Activated T-helper 2 cell treated with anti-CD3 and anti-CD28 coated beads, Interferon-gamma antibody, Interleukin-2, Interleukin-4, amounts not matched to agents 10 μg/mL and 5 μg/mL and 100 μg/mL, durations not matched to agents 14 hours and 24 hours and 36 hours (primary cell): ENCODE data around the gene KBTBD7. TPM values are rescaled to one million over a fixed set of nuclear protein-coding genes. Genes with fewer than 3 reads are reported as not detected.
A peak's percentile ranks its signal among the peaks of the same experiment; 100 is the strongest.
"Not testable (repeated sequence)": the region's sequence is repeated elsewhere in the genome, so short reads cannot be mapped to it uniquely, and the experiment has no call there.

ENCODE experiments used
- DNase-seq: peaks from one replicate; pipeline ENCODE4 v3.0.0; 2021; ENCODE audit warnings: low spot score
- H3K27ac Mint-ChIP-seq: one replicate; pipeline ENCODE4 v1.8.0; 2021; ENCODE audit warnings: mixed read lengths
- H3K27me3 Mint-ChIP-seq: one replicate; pipeline ENCODE4 v1.8.0; 2021; ENCODE audit warnings: low read depth, mixed read lengths
- H3K36me3 Mint-ChIP-seq: one replicate; pipeline ENCODE4 v1.8.0; 2021; ENCODE audit warnings: low read depth, mixed read lengths
- H3K4me1 Mint-ChIP-seq: one replicate; pipeline ENCODE4 v1.8.0; 2021; ENCODE audit warnings: low read depth, mixed read lengths
- H3K4me3 Mint-ChIP-seq: one replicate; pipeline ENCODE4 v1.8.0; 2021; ENCODE audit warnings: low read depth, mild to moderate bottlenecking, moderate library complexity, mixed read lengths
- H3K9me3 Mint-ChIP-seq: one replicate; pipeline ENCODE4 v1.8.0; 2021; ENCODE audit warnings: mixed read lengths
- intact Hi-C: fragments of 100-400 bp; cut with micrococcal nuclease; formaldehyde crosslinking; loops from one replicate; pipeline ENCODE4 v1.15.1; 2023
- total RNA-seq: library from RNA; stranded (reverse); gene quantifications from 2 replicates; pipeline ENCODE4 v1.2.3, GENCODE V29; 2022

Gene KBTBD7
- total RNA-seq, 1 donor from 2014 or later = 5.1 TPM

DNA sequence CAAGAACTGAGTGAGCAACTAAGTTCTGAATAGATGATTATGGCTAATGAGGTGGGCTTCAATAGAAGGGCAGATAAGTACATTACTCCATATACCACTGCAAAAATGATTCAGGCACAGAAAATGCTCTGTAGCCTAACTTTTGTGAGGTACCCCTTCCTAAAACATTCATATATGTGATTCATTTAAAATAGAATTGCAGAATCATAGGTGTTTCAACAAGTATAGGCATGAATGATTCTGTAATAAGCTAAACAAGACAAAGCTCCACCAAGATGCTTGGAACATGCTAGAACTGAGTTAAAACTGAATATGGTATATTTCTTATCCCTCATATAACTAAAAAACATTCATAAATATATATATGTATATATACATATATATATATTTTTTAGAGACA, 12.1 kb downstream of the KBTBD7 start:
- H3K4me3 Mint-ChIP-seq = no peak overlapping the region
- intact Hi-C loops = no loop called here
- no peaks in the 10 kb centered on the region for H3K9me3 Mint-ChIP-seq
- peaks cover 10% of the 10 kb centered on the region for H3K4me1 Mint-ChIP-seq
- H3K27ac Mint-ChIP-seq = no peak overlapping the region
- no peaks in the 10 kb centered on the region for H3K36me3 Mint-ChIP-seq
- no peaks in the 10 kb centered on the region for H3K27me3 Mint-ChIP-seq
- DNase-seq = no peak

DNA sequence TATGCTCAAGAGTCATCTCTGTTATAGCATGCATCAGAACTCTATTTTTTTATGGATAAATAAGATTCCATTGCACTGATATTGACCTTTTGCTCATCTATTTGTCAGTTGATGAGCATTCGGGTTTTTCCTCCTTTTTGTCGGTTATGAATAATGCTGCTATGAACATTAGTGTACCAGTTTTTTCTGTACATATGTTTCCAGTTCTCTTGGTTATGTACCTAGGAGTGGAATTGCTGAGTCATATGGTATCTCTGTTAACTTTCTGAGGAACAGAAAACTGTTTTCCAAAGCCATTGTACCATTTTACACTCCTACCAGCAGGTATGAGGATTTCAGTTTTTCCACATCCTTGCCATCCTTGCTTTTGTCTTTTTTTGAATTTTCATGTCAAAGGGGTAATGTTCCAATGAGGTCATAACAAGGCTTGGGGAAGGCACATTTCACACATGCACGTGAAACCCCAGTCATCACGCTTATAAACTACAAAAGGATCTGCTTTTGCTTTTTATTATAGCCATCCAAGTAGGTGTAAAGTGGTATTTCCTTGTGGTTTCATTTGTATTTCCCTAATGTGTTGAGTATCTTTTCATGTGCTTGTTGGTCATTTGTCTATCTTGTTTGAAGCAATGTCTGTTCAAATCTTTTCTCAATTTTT, 14.6 kb downstream of the KBTBD7 start:
- Mint-ChIP-seq H3K9me3 (peaks cover 22% of the 10 kb centered on the region), H3K4me1 (peaks cover 10% of the 10 kb centered on the region), H3K27ac (peak overlapping the region; percentile 29), H3K4me3 (no peak overlapping the region), H3K36me3 (peaks cover 3% of the 10 kb centered on the region), H3K27me3 (no peaks in the 10 kb centered on the region)
- no peak for DNase-seq
- intact Hi-C loops = loop anchor here (5.0 kb wide), 1 partner anchor 47 kb away; the partner anchor contains the start of gene KBTBD6

DNA sequence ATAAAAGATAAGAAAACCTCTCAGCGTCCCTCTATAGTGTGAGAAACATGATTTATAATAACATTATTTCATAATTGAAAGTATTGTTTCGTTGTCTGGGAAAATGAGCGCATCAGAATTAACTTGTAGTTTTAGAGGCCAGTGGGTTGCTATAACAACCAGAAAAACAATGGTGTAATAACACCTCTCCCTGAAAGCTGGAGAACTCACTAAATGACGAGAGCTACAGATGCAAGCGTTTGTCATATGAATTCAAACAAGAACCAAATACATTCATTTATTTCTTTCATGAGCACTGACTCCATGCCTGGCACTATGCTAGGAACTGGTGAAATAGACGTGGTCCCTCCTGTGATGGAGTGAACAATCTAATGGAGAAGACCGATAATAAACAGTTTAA, 16.3 kb downstream of the KBTBD7 start:
- Mint-ChIP-seq H3K4me1 (peaks cover 10% of the 10 kb centered on the region), H3K36me3 (peaks cover 3% of the 10 kb centered on the region), H3K27ac (no peak overlapping the region), H3K4me3 (no peak overlapping the region), H3K27me3 (no peaks in the 10 kb centered on the region), H3K9me3 (peaks cover 28% of the 10 kb centered on the region)
- DNase-seq = no peak
- intact Hi-C loops = loop anchor here (5.0 kb wide), 1 partner anchor 46 kb away; the partner anchor contains the start of gene KBTBD6

DNA sequence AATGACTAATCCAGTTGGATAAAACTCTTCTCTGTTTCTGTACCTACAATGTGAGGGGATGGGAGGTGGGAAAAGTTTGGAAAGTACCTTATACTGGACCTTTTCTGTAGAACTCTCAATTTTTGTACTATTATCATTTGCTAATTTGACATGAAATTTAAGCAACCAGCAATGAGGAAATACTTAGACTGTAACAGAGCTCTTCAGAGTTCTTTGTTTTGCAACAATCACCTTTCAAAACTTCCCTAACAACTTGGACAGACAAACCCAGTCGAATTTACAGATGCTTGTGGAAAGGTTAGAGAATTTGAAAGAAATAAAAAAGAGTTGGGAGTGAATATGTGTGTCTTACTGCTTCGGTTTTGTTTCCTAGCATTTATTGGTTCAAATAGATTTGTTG, 16.8 kb downstream of the KBTBD7 start:
- intact Hi-C loops = loop anchor here (5.0 kb wide), 1 partner anchor 45 kb away; the partner anchor contains the start of gene KBTBD6
- no peak overlapping the region for H3K4me3 Mint-ChIP-seq
- peaks cover 10% of the 10 kb centered on the region for H3K4me1 Mint-ChIP-seq
- no peak for DNase-seq
- H3K27ac Mint-ChIP-seq = no peak overlapping the region
- no peaks in the 10 kb centered on the region for H3K27me3 Mint-ChIP-seq
- peaks cover 28% of the 10 kb centered on the region for H3K9me3 Mint-ChIP-seq
- H3K36me3 Mint-ChIP-seq = peaks cover 3% of the 10 kb centered on the region

DNA sequence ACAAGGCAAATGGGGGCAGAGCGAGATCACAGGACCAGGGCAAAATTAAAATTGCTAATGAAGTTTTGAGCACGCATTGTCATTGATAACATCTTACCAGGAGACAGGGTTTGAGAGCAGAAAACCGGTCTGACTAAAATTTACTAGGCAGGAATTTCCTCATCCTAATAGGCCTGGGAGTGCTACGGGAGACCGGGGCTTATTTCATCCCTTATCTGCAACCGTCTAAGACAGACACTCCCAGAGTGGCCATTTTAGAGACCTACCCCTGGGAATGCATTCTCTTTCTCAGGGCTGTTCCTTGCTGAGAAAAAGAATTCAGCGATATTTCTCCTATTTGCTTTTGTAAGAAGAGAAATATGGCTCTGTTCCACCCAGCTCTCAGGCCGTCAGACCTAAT, 18.8 kb downstream of the KBTBD7 start:
- H3K27me3 Mint-ChIP-seq, DNase-seq, H3K27ac Mint-ChIP-seq, H3K4me1 Mint-ChIP-seq, H3K4me3 Mint-ChIP-seq, H3K36me3 Mint-ChIP-seq: not testable (repeated sequence)
- peaks cover 28% of the 10 kb centered on the region for H3K9me3 Mint-ChIP-seq
- intact Hi-C loops = loop anchor here (5.0 kb wide), 1 partner anchor 43 kb away; the partner anchor contains the start of gene KBTBD6

GRCh38 chr13:41162151-41162550, 32.2 kb downstream of the KBTBD7 start:
- no peaks in the 10 kb centered on the region for H3K36me3 Mint-ChIP-seq

GRCh38 chr13:41159174-41159573, 35.2 kb downstream of the KBTBD7 start:
- no peak overlapping the region for H3K27ac Mint-ChIP-seq
- H3K4me3 Mint-ChIP-seq = no peak overlapping the region
- intact Hi-C loops = no loop called here
- DNase-seq = no peak
- H3K4me1 Mint-ChIP-seq = peaks cover 4% of the 10 kb centered on the region
- no peaks in the 10 kb centered on the region for H3K9me3 Mint-ChIP-seq
- H3K36me3 Mint-ChIP-seq = no peaks in the 10 kb centered on the region
- H3K27me3 Mint-ChIP-seq = no peaks in the 10 kb centered on the region

More at GRCh38 chr13:41162151-41162550, 32.2 kb downstream of the KBTBD7 start:
- intact Hi-C loops = no loop called here
- Mint-ChIP-seq H3K4me3 (no peak overlapping the region), H3K27ac (no peak overlapping the region), H3K4me1 (peaks cover 4% of the 10 kb centered on the region), H3K27me3 (no peaks in the 10 kb centered on the region), H3K9me3 (no peaks in the 10 kb centered on the region)
- DNase-seq = no peak

GRCh38 chr13:41157048-41157717, 37.2 kb downstream of the KBTBD7 start:
- Mint-ChIP-seq H3K27me3 (no peaks in the 10 kb centered on the region), H3K36me3 (no peaks in the 10 kb centered on the region), H3K4me1 (peaks cover 4% of the 10 kb centered on the region), H3K27ac (no peak overlapping the region), H3K4me3 (no peak overlapping the region), H3K9me3 (peaks cover 14% of the 10 kb centered on the region)
- no peak for DNase-seq
- intact Hi-C loops = no loop called here

GRCh38 chr13:41156620-41157019, 37.7 kb downstream of the KBTBD7 start:
- DNase-seq = no peak
- H3K36me3 Mint-ChIP-seq = peaks cover 5% of the 10 kb centered on the region
- H3K4me1 Mint-ChIP-seq = peaks cover 4% of the 10 kb centered on the region
- H3K27ac Mint-ChIP-seq = no peak overlapping the region
- no peak overlapping the region for H3K4me3 Mint-ChIP-seq
- peaks cover 20% of the 10 kb centered on the region for H3K9me3 Mint-ChIP-seq
- intact Hi-C loops = no loop called here
- H3K27me3 Mint-ChIP-seq = no peaks in the 10 kb centered on the region

- no peak overlapping the region for H3K4me3 Mint-ChIP-seq
- no peaks in the 10 kb centered on the region for H3K4me1 Mint-ChIP-seq
- peaks cover 45% of the 10 kb centered on the region for H3K9me3 Mint-ChIP-seq
- no peak for DNase-seq
- no peaks in the 10 kb centered on the region for H3K27me3 Mint-ChIP-seq
- intact Hi-C loops = no loop called here
- H3K27ac Mint-ChIP-seq = no peak overlapping the region
- H3K36me3 Mint-ChIP-seq = peaks cover 27% of the 10 kb centered on the region
Observed at GRCh38 chr13:41154042-41154441, 40.3 kb downstream of the KBTBD7 start.

DNA sequence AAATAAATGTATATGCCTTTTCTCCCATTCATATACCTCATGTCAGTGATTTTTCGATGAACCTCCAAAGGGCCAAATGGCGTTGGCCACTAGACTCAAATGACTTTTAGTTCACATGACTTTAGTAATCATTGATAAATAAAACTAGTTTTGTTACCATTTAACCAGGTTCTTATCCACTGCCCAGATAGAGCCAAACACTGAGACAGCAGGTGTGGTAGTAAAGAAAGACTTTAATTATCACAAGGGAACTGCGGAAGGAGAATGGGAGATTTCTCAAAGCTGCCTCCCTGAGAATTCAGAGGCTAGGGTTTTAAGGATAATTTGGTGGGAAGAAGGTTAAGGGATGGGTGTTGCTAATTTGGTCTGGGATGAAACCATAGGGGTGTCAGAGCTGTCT, 42.4 kb downstream of the KBTBD7 start:
- intact Hi-C loops = no loop called here
- Mint-ChIP-seq H3K4me1 (no peaks in the 10 kb centered on the region), H3K9me3 (peaks cover 64% of the 10 kb centered on the region), H3K27me3 (no peaks in the 10 kb centered on the region), H3K4me3 (no peak overlapping the region), H3K27ac (no peak overlapping the region), H3K36me3 (peaks cover 39% of the 10 kb centered on the region)
- DNase-seq = no peak

DNA sequence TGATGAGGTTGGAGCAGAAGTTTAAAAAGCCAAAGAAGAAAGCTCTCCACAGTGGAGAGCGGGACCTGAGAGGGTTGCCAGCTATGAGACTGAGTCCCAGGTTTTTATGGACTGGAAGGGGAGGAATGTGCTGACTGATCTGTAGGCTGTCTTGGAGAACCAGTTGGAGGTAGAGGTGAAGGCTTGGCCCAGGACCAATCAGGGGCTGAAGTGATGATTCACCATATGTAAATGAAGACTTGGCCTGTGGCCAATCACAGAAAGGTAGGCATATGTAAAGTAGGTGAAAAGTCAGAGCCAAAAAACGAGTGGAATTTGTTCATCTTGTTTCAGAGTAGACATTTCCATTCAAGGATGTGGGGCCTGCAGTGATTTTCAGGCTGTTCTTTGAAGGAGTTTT, 44.3 kb downstream of the KBTBD7 start:
- Mint-ChIP-seq H3K4me3 (no peak overlapping the region), H3K36me3 (peaks cover 43% of the 10 kb centered on the region)
- intact Hi-C loops = no loop called here

More for the DNA sequence above, 44.3 kb downstream of the KBTBD7 start:
- no peaks in the 10 kb centered on the region for H3K4me1 Mint-ChIP-seq
- no peaks in the 10 kb centered on the region for H3K27me3 Mint-ChIP-seq
- peaks cover 69% of the 10 kb centered on the region for H3K9me3 Mint-ChIP-seq
- no peak overlapping the region for H3K27ac Mint-ChIP-seq
- DNase-seq = no peak
